NCI-H128 (cell line): ENCODE data around the gene UBN2.
"Not testable (repeated sequence)": the region's sequence is repeated elsewhere in the genome, so short reads cannot be mapped to it uniquely, and the experiment has no call there.

ENCODE experiments used
- DNase-seq: peaks from one replicate; lab custom pipeline; 2025; ENCODE audit not compliant: unreplicated experiment; lab: John Stamatoyannopoulos, UW

Gene UBN2

GRCh38 chr7:139294241-139294640 lies 63.2 kb downstream of the UBN2 start:
- no peak for DNase-seq

- no peak for DNase-seq
Observed at GRCh38 chr7:139294951-139295575, 64.0 kb downstream of the UBN2 start.

- DNase-seq: no peak
Observed at GRCh38 chr7:139297795-139298194, 66.8 kb downstream of the UBN2 start.

GRCh38 chr7:139299296-139299695 lies 68.3 kb downstream of the UBN2 start:
- DNase-seq: no peak

- DNase-seq: no peak
Observed at GRCh38 chr7:139300390-139300789, 69.4 kb downstream of the UBN2 start.

- no peak for DNase-seq
Observed at GRCh38 chr7:139304517-139304916, 73.5 kb downstream of the UBN2 start.

GRCh38 chr7:139317939-139318505 lies 87.0 kb downstream of the UBN2 start:
- no peak for DNase-seq

- DNase-seq: no peak
Observed at GRCh38 chr7:139321071-139321745, 90.2 kb downstream of the UBN2 start.

- not testable (repeated sequence) for DNase-seq
Observed at GRCh38 chr7:139324709-139325108, 93.7 kb downstream of the UBN2 start.

GRCh38 chr7:139328375-139328774 lies 97.3 kb downstream of the UBN2 start:
- no peak for DNase-seq

GRCh38 chr7:139329119-139329518 lies 98.1 kb downstream of the UBN2 start:
- no peak for DNase-seq

- DNase-seq: no peak
Observed at GRCh38 chr7:139330333-139331030, 99.4 kb downstream of the UBN2 start.

GRCh38 chr7:139332697-139333359 lies 101.8 kb downstream of the UBN2 start:
- DNase-seq: no peak

GRCh38 chr7:139333443-139333842 lies 102.4 kb downstream of the UBN2 start:
- DNase-seq: not testable (repeated sequence)

GRCh38 chr7:139334399-139335150 lies 103.5 kb downstream of the UBN2 start:
- DNase-seq: no peak

- DNase-seq: no peak
Observed at GRCh38 chr7:139339025-139339424, 108.0 kb downstream of the UBN2 start.

GRCh38 chr7:139339698-139340036 lies 108.6 kb downstream of the UBN2 start:
- DNase-seq: no peak

- DNase-seq: peak; percentile 97
Observed at GRCh38 chr7:139340037-139340807, 109.2 kb downstream of the UBN2 start.

GRCh38 chr7:139340808-139341057 lies 109.7 kb downstream of the UBN2 start:
- no peak for DNase-seq

GRCh38 chr7:139341058-139341775 lies 110.2 kb downstream of the UBN2 start, which contains the start of gene FMC1:
Gene FMC1, plus strand, starts transcription at chr7:139341337. Its CDS starts 48 bp downstream, at chr7:139341385.
- peak; percentile 80 for DNase-seq
